GM23338 (cell line): ENCODE data around the gene ZYX. TPM values are rescaled to one million over a fixed set of nuclear protein-coding genes. Genes with fewer than 3 reads are reported as not detected.

Experiments
- ATAC-seq: fragments of 200-7000 bp; cut with Tn5 transposase; 3 replicates; pipeline ENCODE4 v1.9.1; 2020
- DNase-seq: peaks from one replicate; pipeline ENCODE4 v3.0.0-alpha.2; 2015; ENCODE audit warnings: low spot score
- H2AFZ ChIP-seq: fragments of 200-600 bp; sonication (generic); 2 replicates; pipeline ENCODE4 v1.8.0; 2016; ENCODE audit warnings: antibody characterized with exemption, mild to moderate bottlenecking, moderate library complexity
- H3F3A ChIP-seq: fragments of 200-600 bp; sonication (generic); replicated peaks from 2 replicates; pipeline ENCODE4 v1.8.0; 2017; ENCODE audit warnings: antibody characterized with exemption, mixed run types, low read depth
- H3K27ac ChIP-seq: fragments of 200-600 bp; sonication (generic); 2 replicates; pipeline ENCODE4 v1.6.1; 2016; ENCODE audit warnings: low read depth
- H3K27me3 ChIP-seq: fragments of 200-600 bp; sonication (generic); 2 replicates; pipeline ENCODE4 v1.8.0; 2016; ENCODE audit warnings: mild to moderate bottlenecking, mixed run types, moderate library complexity; ENCODE audit not compliant: insufficient read depth
- H3K36me3 ChIP-seq: fragments of 200-600 bp; sonication (generic); 2 replicates; pipeline ENCODE4 v1.8.0; 2016; ENCODE audit warnings: mild to moderate bottlenecking; ENCODE audit not compliant: insufficient read depth
- H3K4me1 ChIP-seq: fragments of 200-600 bp; sonication (generic); 2 replicates; pipeline ENCODE4 v1.8.0; 2016; ENCODE audit warnings: mild to moderate bottlenecking, moderate library complexity; ENCODE audit not compliant: insufficient read depth
- H3K4me2 ChIP-seq: fragments of 200-600 bp; sonication (generic); 2 replicates; pipeline ENCODE4 v1.7.1; 2017; ENCODE audit warnings: mixed run types
- H3K4me3 ChIP-seq: fragments of 200-600 bp; sonication (generic); 2 replicates; pipeline ENCODE4 v1.6.1; 2016; ENCODE audit warnings: mixed run types
- H3K79me2 ChIP-seq: fragments of 200-600 bp; sonication (generic); replicated peaks from 2 replicates; pipeline ENCODE4 v1.8.0; 2017; ENCODE audit warnings: mild to moderate bottlenecking; ENCODE audit not compliant: insufficient read depth
- H3K9me2 ChIP-seq: fragments of 200-600 bp; sonication (generic); 2 replicates; pipeline ENCODE4 v1.8.0; 2017; ENCODE audit not compliant: insufficient read depth
- H4K20me1 ChIP-seq: fragments of 200-600 bp; sonication (generic); replicated peaks from 2 replicates; pipeline ENCODE4 v1.8.0; 2017; ENCODE audit warnings: mild to moderate bottlenecking; ENCODE audit not compliant: insufficient read depth
- H3K27ac Mint-ChIP-seq: 2 replicates; pipeline ENCODE4 v1.8.0; 2020; ENCODE audit warnings: inconsistent platforms, mild to moderate bottlenecking, moderate library complexity, mixed read lengths
- H3K27me3 Mint-ChIP-seq: 3 replicates; pipeline ENCODE4 v1.8.0; 2022; ENCODE audit warnings: low read depth, mild to moderate bottlenecking, moderate library complexity, mixed read lengths, inconsistent platforms; ENCODE audit not compliant: insufficient read depth, poor library complexity
- H3K36me3 Mint-ChIP-seq: 3 replicates; pipeline ENCODE4 v1.8.0; 2021; ENCODE audit warnings: low read depth, mild to moderate bottlenecking, inconsistent platforms, moderate library complexity, mixed read lengths
- H3K4me1 Mint-ChIP-seq: 3 replicates; pipeline ENCODE4 v1.8.0; 2020; ENCODE audit warnings: mild to moderate bottlenecking, inconsistent platforms, mixed read lengths
- H3K4me3 Mint-ChIP-seq: 3 replicates; pipeline ENCODE4 v1.8.0; 2021; ENCODE audit warnings: moderate library complexity, mild to moderate bottlenecking, inconsistent platforms, mixed read lengths
- H3K9me3 Mint-ChIP-seq: 3 replicates; pipeline ENCODE4 v1.8.0; 2020; ENCODE audit warnings: moderate library complexity, mild to moderate bottlenecking, inconsistent platforms, mixed read lengths
- CREB1 ChIP-seq: fragments of 250-450 bp; sonication (Bioruptor Pico); IDR thresholded peaks from 2 replicates; pipeline ENCODE4 v1.5.0; 2020; ENCODE audit warnings: low read depth, mild to moderate bottlenecking, moderate library complexity
- EZH2phosphoT487 ChIP-seq: fragments of 200-600 bp; sonication (generic); IDR thresholded peaks from one replicate; pipeline ENCODE4 v1.8.1; 2018; ENCODE audit warnings: antibody characterized with exemption; ENCODE audit not compliant: unreplicated experiment
- POLR2AphosphoS5 ChIP-seq: IDR thresholded peaks from 2 replicates; pipeline ENCODE4 v1.6.1; 2016; ENCODE audit warnings: antibody characterized with exemption, low read depth
- polyA plus RNA-seq: library from polyadenylated mRNA; unstranded; fragments of >200 nt; fragmentation: Nextera tagmentation; extraction: Ambion mirVana; gene quantifications from 2 replicates; pipeline ENCODE4 v1.2.1, GENCODE V29; 2016
- total RNA-seq: library from RNA; depleted of rRNA; stranded (reverse); fragments of >200 nt; shearing (Covaris generic); gene quantifications from 2 replicates; pipeline ENCODE4 v1.2.3, GENCODE V29; 2014
- TF ChIP-seq, protein P1 (sequence below): fragments of 250-450 bp; sonication (Bioruptor Pico); IDR thresholded peaks from 2 replicates; pipeline ENCODE4 v1.5.0; 2020; ENCODE audit warnings: mild to moderate bottlenecking, moderate library complexity
- TF ChIP-seq, protein P2 (sequence below): IDR thresholded peaks from one replicate; pipeline ENCODE4 v1.6.1; 2018; ENCODE audit warnings: antibody characterized with exemption; ENCODE audit not compliant: unreplicated experiment

The ZYX gene
- total and polyA plus RNA-seq, 2 experiments from 2014 or later, result 111 to 141 TPM

- H3K79me2 ChIP-seq, result no peaks in the 10 kb centered on the region
- H4K20me1 ChIP-seq, result no peaks in the 10 kb centered on the region
- no peak overlapping the region for H2AFZ ChIP-seq
- no peak overlapping the region for H3K4me3 ChIP-seq
- H3F3A ChIP-seq, result peaks cover 6% of the 10 kb centered on the region
- H3K27ac ChIP-seq, result 0 out of 2 replicates have a peak overlapping the region, but pooled peaks have one; percentile 52
- peaks cover 42% of the 10 kb centered on the region for H3K4me1 Mint-ChIP-seq
- ATAC-seq (no peak), DNase-seq (no peak)
- H3K4me2 ChIP-seq, result no peak overlapping the region
- H3K27ac Mint-ChIP-seq, result no peak overlapping the region
- H3K36me3 ChIP-seq, result no peaks in the 10 kb centered on the region
- H3K27me3 Mint-ChIP-seq, result peaks cover 20% of the 10 kb centered on the region
- H3K9me3 Mint-ChIP-seq, result no peaks in the 10 kb centered on the region; the same call in 2 of the 3 replicates
- no peaks in the 10 kb centered on the region for H3K36me3 Mint-ChIP-seq
- peaks cover 45% of the 10 kb centered on the region for H3K4me1 ChIP-seq
- TF ChIP-seq EZH2phosphoT487 (no peak), CREB1 (CRISPR knock-in tag) (no peak), POLR2AphosphoS5 (no peak)
- TF ChIP-seq, protein P1, sequence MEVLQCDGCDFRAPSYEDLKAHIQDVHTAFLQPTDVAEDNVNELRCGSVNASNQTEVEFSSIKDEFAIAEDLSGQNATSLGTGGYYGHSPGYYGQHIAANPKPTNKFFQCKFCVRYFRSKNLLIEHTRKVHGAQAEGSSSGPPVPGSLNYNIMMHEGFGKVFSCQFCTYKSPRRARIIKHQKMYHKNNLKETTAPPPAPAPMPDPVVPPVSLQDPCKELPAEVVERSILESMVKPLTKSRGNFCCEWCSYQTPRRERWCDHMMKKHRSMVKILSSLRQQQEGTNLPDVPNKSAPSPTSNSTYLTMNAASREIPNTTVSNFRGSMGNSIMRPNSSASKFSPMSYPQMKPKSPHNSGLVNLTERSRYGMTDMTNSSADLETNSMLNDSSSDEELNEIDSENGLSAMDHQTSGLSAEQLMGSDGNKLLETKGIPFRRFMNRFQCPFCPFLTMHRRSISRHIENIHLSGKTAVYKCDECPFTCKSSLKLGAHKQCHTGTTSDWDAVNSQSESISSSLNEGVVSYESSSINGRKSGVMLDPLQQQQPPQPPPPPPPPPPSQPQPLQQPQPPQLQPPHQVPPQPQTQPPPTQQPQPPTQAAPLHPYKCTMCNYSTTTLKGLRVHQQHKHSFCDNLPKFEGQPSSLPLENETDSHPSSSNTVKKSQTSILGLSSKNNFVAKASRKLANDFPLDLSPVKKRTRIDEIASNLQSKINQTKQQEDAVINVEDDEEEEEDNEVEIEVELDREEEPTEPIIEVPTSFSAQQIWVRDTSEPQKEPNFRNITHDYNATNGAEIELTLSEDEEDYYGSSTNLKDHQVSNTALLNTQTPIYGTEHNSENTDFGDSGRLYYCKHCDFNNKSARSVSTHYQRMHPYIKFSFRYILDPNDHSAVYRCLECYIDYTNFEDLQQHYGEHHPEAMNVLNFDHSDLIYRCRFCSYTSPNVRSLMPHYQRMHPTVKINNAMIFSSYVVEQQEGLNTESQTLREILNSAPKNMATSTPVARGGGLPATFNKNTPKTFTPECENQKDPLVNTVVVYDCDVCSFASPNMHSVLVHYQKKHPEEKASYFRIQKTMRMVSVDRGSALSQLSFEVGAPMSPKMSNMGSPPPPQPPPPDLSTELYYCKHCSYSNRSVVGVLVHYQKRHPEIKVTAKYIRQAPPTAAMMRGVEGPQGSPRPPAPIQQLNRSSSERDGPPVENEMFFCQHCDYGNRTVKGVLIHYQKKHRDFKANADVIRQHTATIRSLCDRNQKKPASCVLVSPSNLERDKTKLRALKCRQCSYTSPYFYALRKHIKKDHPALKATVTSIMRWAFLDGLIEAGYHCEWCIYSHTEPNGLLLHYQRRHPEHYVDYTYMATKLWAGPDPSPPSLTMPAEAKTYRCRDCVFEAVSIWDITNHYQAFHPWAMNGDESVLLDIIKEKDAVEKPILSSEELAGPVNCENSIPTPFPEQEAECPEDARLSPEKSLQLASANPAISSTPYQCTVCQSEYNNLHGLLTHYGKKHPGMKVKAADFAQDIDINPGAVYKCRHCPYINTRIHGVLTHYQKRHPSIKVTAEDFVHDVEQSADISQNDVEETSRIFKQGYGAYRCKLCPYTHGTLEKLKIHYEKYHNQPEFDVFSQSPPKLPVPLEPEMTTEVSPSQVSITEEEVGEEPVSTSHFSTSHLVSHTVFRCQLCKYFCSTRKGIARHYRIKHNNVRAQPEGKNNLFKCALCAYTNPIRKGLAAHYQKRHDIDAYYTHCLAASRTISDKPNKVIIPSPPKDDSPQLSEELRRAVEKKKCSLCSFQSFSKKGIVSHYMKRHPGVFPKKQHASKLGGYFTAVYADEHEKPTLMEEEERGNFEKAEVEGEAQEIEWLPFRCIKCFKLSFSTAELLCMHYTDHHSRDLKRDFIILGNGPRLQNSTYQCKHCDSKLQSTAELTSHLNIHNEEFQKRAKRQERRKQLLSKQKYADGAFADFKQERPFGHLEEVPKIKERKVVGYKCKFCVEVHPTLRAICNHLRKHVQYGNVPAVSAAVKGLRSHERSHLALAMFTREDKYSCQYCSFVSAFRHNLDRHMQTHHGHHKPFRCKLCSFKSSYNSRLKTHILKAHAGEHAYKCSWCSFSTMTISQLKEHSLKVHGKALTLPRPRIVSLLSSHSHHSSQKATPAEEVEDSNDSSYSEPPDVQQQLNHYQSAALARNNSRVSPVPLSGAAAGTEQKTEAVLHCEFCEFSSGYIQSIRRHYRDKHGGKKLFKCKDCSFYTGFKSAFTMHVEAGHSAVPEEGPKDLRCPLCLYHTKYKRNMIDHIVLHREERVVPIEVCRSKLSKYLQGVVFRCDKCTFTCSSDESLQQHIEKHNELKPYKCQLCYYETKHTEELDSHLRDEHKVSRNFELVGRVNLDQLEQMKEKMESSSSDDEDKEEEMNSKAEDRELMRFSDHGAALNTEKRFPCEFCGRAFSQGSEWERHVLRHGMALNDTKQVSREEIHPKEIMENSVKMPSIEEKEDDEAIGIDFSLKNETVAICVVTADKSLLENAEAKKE (CRISPR knock-in tag), result no peak
- TF ChIP-seq, protein P2, sequence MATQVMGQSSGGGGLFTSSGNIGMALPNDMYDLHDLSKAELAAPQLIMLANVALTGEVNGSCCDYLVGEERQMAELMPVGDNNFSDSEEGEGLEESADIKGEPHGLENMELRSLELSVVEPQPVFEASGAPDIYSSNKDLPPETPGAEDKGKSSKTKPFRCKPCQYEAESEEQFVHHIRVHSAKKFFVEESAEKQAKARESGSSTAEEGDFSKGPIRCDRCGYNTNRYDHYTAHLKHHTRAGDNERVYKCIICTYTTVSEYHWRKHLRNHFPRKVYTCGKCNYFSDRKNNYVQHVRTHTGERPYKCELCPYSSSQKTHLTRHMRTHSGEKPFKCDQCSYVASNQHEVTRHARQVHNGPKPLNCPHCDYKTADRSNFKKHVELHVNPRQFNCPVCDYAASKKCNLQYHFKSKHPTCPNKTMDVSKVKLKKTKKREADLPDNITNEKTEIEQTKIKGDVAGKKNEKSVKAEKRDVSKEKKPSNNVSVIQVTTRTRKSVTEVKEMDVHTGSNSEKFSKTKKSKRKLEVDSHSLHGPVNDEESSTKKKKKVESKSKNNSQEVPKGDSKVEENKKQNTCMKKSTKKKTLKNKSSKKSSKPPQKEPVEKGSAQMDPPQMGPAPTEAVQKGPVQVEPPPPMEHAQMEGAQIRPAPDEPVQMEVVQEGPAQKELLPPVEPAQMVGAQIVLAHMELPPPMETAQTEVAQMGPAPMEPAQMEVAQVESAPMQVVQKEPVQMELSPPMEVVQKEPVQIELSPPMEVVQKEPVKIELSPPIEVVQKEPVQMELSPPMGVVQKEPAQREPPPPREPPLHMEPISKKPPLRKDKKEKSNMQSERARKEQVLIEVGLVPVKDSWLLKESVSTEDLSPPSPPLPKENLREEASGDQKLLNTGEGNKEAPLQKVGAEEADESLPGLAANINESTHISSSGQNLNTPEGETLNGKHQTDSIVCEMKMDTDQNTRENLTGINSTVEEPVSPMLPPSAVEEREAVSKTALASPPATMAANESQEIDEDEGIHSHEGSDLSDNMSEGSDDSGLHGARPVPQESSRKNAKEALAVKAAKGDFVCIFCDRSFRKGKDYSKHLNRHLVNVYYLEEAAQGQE, result no peak
- H3K4me3 Mint-ChIP-seq, result no peak overlapping the region
- peaks cover 6% of the 10 kb centered on the region; the same call in 1 of the 2 replicates for H3K9me2 ChIP-seq
- H3K27me3 ChIP-seq, result peaks cover 20% of the 10 kb centered on the region
These were observed 13.2 kb upstream of the ZYX start for GRCh38 chr7:143367972-143368371.
